AG04449 (cell line): ENCODE measurements around the gene RAB11FIP4.
"Not testable (repeated sequence)": the region's sequence is repeated elsewhere in the genome, so short reads cannot be mapped to it uniquely, and the experiment has no call there.

Source experiments
- CTCF ChIA-PET: fragments of 350-600 bp; formaldehyde crosslinking; extraction: SDS; loops from one replicate; lab custom pipeline; 2021; ENCODE audit warnings: antibody characterized with exemption; lab: Yijun Ruan, JAX
- POLR2A ChIA-PET: fragments of 400-600, 350-600 bp; formaldehyde crosslinking; extraction: SDS; loops from one replicate; lab custom pipeline; 2020; ENCODE audit warnings: antibody characterized with exemption, inconsistent platforms; lab: Yijun Ruan, JAX
- DNase-seq: peaks from one replicate; pipeline ENCODE4 v3.0.0-alpha.2; 2010; ENCODE audit warnings: low read depth, low spot score
- H3K4me3 ChIP-seq: 2 replicates; pipeline ENCODE4 v1.5.1; 2011; ENCODE audit warnings: low read depth, mild to moderate bottlenecking, control low read depth, low read length
- CTCF ChIP-seq: IDR thresholded peaks from one replicate; pipeline ENCODE4 v1.5.1; 2011; ENCODE audit warnings: mild to moderate bottlenecking, moderate library complexity, low read length, control low read depth, inconsistent platforms; ENCODE audit not compliant: insufficient read depth; ENCODE audit errors: missing control alignments

The RAB11FIP4 gene

GRCh38 chr17:31437720-31438400 lies 46.4 kb downstream of the RAB11FIP4 start:
- DNase-seq: no peak
- TF ChIP-seq CTCF: no peak
- ChIA-PET POLR2A (no interaction called here), CTCF (interaction anchor here (0.6 to 8.3 kb wide), 48 partner anchors 8 to 702 kb away, joined by 3 to 196 read pairs (median 5); partner anchors contain the start of genes COPRS and UTP6)
- H3K4me3 ChIP-seq: no peak overlapping the region

- CTCF ChIA-PET: interaction anchor here (1.0 to 8.3 kb wide), 5 partner anchors 9 to 403 kb away, joined by 4 to 196 read pairs (median 10); no protein-coding TSS in a partner anchor
- TF ChIP-seq CTCF: no peak
- DNase-seq: no peak
- POLR2A ChIA-PET: no interaction called here
- H3K4me3 ChIP-seq: no peak overlapping the region
Observed at GRCh38 chr17:31439716-31440115, 48.2 kb downstream of the RAB11FIP4 start.

GRCh38 chr17:31442276-31442675 lies 50.8 kb downstream of the RAB11FIP4 start:
- CTCF ChIA-PET: interaction anchor here (0.5 to 4.5 kb wide), 6 partner anchors 10 to 473 kb away, joined by 3 to 29 read pairs (median 4); partner anchors contain the start of gene UTP6
- DNase-seq: no peak
- TF ChIP-seq CTCF: no peak
- no peak overlapping the region for H3K4me3 ChIP-seq
- POLR2A ChIA-PET: no interaction called here

GRCh38 chr17:31442856-31443255 lies 51.4 kb downstream of the RAB11FIP4 start:
- H3K4me3 ChIP-seq, DNase-seq, POLR2A ChIA-PET: not testable (repeated sequence)
- CTCF ChIA-PET: interaction anchor here (0.8 to 4.5 kb wide), 7 partner anchors 8 to 458 kb away, joined by 3 to 29 read pairs (median 4); partner anchors contain the start of gene UTP6

GRCh38 chr17:31443386-31443785 lies 51.9 kb downstream of the RAB11FIP4 start:
- DNase-seq: no peak
- H3K4me3 ChIP-seq: no peak overlapping the region
- no peak for TF ChIP-seq CTCF
- ChIA-PET POLR2A (no interaction called here), CTCF (interaction anchor here (0.8 to 4.5 kb wide), 7 partner anchors 8 to 458 kb away, joined by 3 to 29 read pairs (median 4); partner anchors contain the start of gene UTP6)

- TF ChIP-seq CTCF: no peak
- POLR2A ChIA-PET: no interaction called here
- H3K4me3 ChIP-seq: no peak overlapping the region
- no peak for DNase-seq
- CTCF ChIA-PET: interaction anchor here (1.1 to 4.5 kb wide), 4 partner anchors 8 to 84 kb away, joined by 3 to 29 read pairs (median 3); no protein-coding TSS in a partner anchor
Observed at GRCh38 chr17:31444026-31444425, 52.6 kb downstream of the RAB11FIP4 start.
